Medulla oblongata (tissue), 1 donor: ENCODE data around the gene EMB.
"Not testable (repeated sequence)": the region's sequence is repeated elsewhere in the genome, so short reads cannot be mapped to it uniquely, and the experiment has no call there.

Experiments used
- DNase-seq: peaks from one replicate; pipeline ENCODE4 v3.0.0-alpha.2; 2015; ENCODE audit errors: extremely low spot score

Gene EMB

GRCh38 chr5:50421184-50421950 lies 19.7 kb downstream of the EMB start:
- DNase-seq = not testable (repeated sequence)

DNA sequence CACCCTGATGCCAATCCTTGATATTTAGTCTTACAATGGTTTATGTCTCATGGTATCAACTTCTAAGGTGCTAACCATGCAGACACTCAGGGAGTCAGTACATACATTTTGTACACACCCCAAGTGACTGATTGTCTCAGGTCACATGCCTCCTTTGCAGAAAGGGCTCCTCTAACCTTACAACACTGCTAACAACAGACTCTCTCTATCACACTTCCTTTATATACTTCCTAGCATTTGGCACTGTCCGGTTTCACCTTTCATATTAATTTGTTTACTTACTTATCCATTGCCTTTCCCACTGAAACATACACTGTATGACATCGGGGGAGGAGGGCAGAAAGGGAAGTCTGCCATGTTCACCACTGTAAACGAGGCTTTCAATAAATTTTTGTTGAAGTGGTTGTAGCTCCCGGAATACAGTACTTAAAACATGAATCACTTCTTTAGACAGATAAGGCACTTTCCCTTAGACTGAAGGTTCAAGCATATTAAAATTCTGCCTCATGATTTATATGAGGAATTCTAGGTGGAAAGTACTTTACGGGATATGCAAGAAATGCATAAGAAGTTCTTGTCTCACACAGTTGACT lies 20.6 kb downstream of the EMB start:
- DNase-seq = no peak

- DNase-seq = not testable (repeated sequence)
Observed at GRCh38 chr5:50419656-50420055, 21.4 kb downstream of the EMB start.

DNA sequence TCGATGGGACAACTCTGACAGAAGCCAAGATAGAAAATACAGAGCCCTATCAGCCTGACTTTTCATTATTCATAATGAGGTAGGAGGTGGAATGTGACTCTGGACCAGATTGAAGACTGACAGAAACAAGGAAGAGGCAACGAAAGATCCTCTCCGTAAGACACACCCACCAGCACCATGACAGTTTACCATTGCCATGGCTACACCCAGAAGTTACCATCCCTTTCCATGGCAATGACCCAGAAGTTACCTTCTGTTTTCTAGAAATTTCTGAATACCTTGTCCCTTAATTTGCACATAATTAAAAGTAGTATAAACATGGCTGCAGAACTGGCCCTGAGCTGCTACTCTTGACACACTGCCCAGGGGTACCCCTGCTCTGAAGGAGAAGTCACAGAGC lies 24.5 kb downstream of the EMB start:
- not testable (repeated sequence) for DNase-seq

GRCh38 chr5:50415912-50416311 lies 25.2 kb downstream of the EMB start:
- DNase-seq = no peak

GRCh38 chr5:50410932-50411331 lies 30.2 kb downstream of the EMB start:
- not testable (repeated sequence) for DNase-seq

DNA sequence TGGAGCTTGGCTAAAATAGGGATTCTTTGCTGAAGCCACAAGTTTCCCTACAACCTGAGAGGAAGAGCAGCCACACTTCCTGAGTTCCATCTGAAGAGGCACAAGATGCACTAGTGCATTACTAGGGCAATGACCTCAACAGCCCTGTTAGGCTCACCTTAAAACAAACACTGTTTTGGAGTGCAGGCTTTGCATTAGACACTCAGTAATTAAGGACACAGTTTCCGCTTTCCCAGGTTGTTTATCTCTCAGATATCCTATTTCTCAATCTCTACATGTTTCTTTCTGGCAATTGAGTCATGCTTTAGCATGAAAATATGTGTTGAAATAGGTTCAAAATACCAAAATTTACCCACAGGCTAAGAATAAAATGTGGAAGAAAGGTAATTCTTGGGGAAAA lies 34.2 kb downstream of the EMB start:
- no peak for DNase-seq

DNA sequence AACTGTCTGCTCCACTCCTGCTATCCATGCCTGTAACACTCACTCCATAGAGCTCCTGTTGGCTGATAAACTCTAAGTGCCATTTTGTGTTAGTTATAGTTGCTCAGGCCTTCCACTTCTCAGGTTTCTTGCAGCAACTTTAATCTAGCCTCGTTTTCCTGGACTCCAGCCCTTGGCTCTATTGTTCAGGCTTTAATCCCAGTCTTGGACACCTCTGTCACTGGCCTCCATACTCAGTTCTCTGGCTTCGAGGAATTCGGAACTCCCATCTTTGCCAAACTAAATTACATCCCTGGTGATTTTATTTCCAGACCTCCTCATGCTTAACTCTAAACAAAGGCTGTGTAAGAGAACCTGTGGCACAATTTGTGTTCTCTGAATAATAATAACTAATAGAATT lies 39.8 kb downstream of the EMB start:
- DNase-seq = no peak

- DNase-seq = not testable (repeated sequence)
Observed at GRCh38 chr5:50393925-50394609, 47.0 kb downstream of the EMB start.

GRCh38 chr5:50392289-50392688 lies 48.8 kb downstream of the EMB start:
- DNase-seq = not testable (repeated sequence)

DNA sequence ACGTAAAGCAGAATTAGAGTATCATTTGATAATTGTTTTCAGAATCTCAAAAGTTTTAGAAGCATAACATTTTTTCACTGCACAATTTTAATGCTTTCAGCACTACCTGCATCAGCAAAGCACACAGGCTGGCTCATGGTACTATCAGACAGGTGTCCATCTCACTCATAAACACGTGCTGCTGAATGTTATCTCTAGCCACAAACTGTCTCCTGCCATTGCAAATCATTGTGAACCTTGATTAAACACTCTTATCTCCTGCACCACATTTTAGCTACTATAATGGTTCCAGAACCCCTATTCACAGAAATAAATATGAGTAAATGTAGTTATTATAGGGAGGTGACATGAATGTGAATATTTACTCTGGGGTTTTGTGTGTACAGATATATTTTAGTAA lies 56.7 kb downstream of the EMB start:
- DNase-seq = not testable (repeated sequence)

DNA sequence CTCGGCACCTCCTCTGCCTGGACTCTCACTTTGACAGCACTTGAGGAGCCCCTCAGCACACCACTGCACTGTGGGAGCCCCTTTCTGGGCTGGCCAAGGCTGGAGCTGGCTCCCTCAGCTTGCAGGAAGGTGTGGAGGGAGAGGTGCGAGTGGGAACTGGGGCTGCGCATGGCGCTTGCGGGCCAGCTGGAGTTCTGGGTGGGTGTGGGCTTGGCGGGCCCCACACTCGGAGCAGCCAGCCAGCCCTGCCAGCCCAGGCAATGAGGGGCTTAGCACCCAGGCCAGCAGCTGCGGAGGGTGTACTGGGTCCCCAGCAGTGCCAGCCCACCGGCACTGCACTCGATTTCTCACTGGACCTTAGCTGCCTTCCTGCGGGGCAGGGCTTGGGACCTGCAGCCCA lies 64.4 kb downstream of the EMB start:
- not testable (repeated sequence) for DNase-seq

- DNase-seq = not testable (repeated sequence)
Observed at GRCh38 chr5:50369287-50370033, 71.6 kb downstream of the EMB start.

DNA sequence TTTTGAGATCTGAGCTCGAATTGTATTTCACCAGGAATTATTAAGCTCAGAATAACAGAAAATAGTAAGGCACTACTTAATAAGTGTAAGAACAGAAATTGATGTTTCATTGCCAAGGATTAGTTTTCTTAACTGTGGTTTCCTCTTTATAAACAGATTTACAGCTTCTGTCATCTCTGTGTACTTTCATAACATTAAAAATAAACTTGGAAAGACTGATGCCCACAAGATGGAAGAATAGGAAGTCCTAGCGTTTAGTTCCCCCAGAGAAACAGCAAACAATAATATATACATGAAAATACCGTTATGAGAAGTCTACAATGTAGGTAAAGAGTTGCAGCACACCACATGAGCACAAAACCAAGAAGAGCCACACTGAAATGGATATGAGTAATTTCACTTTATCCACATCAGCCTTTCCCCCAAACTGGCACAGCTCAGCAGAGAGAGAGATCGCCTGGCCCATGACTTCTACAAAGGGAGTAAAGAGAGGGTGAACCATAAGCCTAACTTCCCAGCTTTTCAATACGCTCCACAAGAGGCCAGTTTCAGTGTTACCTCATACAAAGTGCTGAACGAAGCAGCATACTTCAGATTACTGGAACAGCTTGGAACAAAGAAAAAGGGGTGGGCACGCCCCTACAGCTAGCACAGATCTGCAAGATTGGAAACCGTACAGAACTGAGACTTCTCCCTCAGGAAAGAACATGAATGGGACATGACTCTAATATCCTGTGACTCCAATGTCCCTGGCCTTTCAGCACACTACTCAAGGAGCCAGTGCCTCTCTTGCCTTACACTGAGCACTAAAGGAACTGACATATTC lies 75.4 kb downstream of the EMB start:
- DNase-seq = no peak

DNA sequence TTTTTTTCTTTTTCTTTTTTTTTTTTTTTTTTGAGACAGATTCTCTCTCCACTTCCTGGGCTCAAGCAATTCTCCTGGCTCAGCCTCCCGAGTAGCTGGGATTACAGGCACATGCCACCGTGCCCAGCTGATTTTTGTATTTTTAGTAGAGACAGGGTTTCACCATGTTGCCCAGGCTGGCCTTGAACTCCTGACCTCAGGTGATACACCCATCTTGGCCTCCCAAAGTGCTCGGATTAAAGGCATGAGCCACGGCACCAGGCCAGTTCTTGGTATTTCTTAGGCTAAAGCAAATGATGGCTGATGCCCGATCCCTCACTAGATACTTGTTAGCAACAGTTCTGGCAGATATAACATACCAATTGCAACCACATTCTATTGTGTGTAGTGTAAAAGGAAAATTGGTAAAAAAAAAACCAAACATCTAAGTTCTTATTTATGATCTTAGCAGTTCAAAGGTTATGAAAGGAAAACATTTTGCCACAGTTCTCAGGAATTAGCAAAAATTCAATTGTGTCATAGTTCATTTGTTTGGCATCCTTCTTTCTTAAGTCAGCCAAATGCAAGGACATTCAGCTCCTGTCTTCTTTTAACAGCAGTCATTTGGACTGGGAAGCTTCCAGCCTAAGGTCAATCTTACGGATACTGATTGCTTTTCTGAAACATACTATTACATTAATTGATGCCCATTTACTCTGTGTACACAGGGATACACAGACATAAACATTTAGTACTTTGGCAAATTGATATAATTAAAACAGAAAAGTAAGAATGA lies 76.4 kb downstream of the EMB start:
- DNase-seq = not testable (repeated sequence)

- DNase-seq = no peak
Observed at GRCh38 chr5:50359187-50359586, 81.9 kb downstream of the EMB start.

GRCh38 chr5:50352382-50352781 lies 88.7 kb downstream of the EMB start:
- no peak for DNase-seq
